OCI-LY7 (cell line): ENCODE results near the gene PSMG1.

Source experiments
- CTCF ChIP-seq: fragments of 200-600 bp; sonication (generic); conservative IDR thresholded peaks from 2 replicates; pipeline ENCODE4 v1.5.1; 2014; ENCODE audit warnings: mild to moderate bottlenecking, antibody characterized with exemption, low read length, moderate library complexity, mixed read lengths
- EZH2phosphoT487 ChIP-seq: fragments of 200-600 bp; sonication (generic); IDR thresholded peaks from 2 replicates; pipeline ENCODE4 v1.6.1; 2018; ENCODE audit warnings: low read depth, borderline replicate concordance, mild to moderate bottlenecking, mixed run types, antibody characterized with exemption, low read length, moderate library complexity, mixed read lengths

GRCh38 chr21:39141502-39141901 is 41.7 kb downstream of the PSMG1 start:
- TF ChIP-seq CTCF, result no peak
- TF ChIP-seq EZH2phosphoT487, result no peak
